OCI-LY1 (cell line): ENCODE measurements around the gene RABGAP1L.

ENCODE experiments used
- EZH2 ChIP-seq: fragments of 200-600 bp; sonication (generic), shearing (Covaris generic); IDR thresholded peaks from 2 replicates; pipeline ENCODE4 v1.8.0; 2017; ENCODE audit warnings: borderline replicate concordance, mixed run types, mild to moderate bottlenecking, antibody characterized with exemption, low read length, moderate library complexity, mixed read lengths
- TF ChIP-seq, protein P1 (sequence below): fragments of 200-600 bp; sonication (generic), shearing (Covaris generic); IDR thresholded peaks from 2 replicates; pipeline ENCODE4 v1.5.1; 2017; ENCODE audit warnings: mild to moderate bottlenecking, antibody characterized with exemption, low read length, moderate library complexity, mixed read lengths

DNA sequence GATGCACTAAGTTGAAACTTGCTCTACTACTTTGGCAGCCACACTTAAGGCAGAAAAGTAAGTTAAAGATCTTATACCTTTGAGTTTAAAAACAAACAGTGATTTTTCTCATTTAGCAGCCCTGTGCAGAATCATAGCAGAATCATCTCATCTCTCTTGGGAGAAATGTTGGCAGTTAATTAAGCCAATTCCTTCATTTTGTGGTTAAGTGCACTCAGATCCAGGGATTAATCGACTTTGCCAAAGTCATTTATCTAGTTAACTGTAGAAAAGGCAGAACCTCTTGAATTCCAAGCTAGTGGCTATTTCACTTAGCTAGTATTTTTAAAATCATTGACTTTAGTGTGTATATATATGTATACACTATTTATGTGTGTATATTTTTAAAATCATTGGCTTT is 413.5 kb downstream of the RABGAP1L start:
- TF ChIP-seq, protein P1, sequence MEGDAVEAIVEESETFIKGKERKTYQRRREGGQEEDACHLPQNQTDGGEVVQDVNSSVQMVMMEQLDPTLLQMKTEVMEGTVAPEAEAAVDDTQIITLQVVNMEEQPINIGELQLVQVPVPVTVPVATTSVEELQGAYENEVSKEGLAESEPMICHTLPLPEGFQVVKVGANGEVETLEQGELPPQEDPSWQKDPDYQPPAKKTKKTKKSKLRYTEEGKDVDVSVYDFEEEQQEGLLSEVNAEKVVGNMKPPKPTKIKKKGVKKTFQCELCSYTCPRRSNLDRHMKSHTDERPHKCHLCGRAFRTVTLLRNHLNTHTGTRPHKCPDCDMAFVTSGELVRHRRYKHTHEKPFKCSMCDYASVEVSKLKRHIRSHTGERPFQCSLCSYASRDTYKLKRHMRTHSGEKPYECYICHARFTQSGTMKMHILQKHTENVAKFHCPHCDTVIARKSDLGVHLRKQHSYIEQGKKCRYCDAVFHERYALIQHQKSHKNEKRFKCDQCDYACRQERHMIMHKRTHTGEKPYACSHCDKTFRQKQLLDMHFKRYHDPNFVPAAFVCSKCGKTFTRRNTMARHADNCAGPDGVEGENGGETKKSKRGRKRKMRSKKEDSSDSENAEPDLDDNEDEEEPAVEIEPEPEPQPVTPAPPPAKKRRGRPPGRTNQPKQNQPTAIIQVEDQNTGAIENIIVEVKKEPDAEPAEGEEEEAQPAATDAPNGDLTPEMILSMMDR = no peak
- TF ChIP-seq EZH2 = no peak
